HG03432 (cell line): ENCODE results near the gene C8A.

Source experiments
- ATAC-seq: cut with Tn5 transposase; IDR thresholded peaks from one replicate; pipeline ENCODE4 v1.9.1; 2021; ENCODE audit warnings: mild to moderate bottlenecking, moderate library complexity; ENCODE audit not compliant: unreplicated experiment

The C8A gene

GRCh38 chr1:56964349-56965017 is 109.9 kb downstream of the C8A start:
- ATAC-seq = no peak

DNA sequence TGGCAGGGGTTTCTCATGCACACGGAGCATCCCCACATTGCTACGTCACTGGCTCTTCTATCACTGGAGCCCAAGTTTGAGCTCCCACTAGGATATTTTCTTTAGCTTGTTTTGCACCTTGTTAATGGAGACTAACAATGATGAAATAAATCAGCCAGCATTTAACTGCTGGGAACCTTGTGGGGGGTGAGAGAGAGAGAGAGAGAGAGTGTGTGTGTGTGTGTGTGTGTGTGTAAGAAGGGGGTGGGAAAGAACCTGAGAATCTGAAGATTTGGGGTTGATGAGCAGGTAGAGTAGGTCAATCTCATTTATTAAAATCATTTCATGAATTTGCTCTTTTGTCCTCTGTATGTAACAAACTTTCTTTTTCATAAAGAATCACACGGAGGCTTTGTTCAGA is 110.6 kb downstream of the C8A start:
- no peak for ATAC-seq

- no peak for ATAC-seq
Observed at GRCh38 chr1:56965916-56966697, 111.5 kb downstream of the C8A start, which contains the start of gene C8B. C8B (minus strand) TSS chr1:56966015; CDS start chr1:56965948, 67 bp downstream.

GRCh38 chr1:56966698-56966999 is 112.1 kb downstream of the C8A start:
- ATAC-seq = no peak

DNA sequence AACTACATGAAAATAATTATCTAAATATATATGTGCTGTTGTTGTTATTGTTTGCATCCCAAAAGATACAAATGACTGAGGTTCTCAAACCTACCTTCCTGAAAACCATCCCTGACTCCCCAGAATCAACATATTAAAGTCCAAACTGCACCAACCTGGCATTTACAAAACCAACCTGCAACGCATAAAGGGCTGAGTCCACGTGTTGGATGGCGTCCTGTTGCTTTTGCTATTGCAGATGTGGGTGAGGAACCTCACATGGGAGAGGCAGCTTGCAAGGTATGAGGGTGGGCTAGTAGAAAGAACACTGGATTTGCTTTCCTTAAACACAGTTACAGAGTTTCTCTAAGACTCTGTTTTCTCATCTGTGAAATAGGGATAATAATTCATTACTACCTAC is 112.8 kb downstream of the C8A start:
- no peak for ATAC-seq
